ENCODE data around the gene HUNK.
"Not testable (repeated sequence)": the region's sequence is repeated elsewhere in the genome, so short reads cannot be mapped to it uniquely, and the experiment has no call there.

Gene HUNK

GRCh38 chr21:32003411-32003810, 130.6 kb downstream of the HUNK start:
- no peak for DNase-seq

- DNase-seq: no peak
Observed at GRCh38 chr21:32004291-32004690, 131.5 kb downstream of the HUNK start.

GRCh38 chr21:32007456-32007855, 134.6 kb downstream of the HUNK start:
- DNase-seq: peak; percentile 68

DNA sequence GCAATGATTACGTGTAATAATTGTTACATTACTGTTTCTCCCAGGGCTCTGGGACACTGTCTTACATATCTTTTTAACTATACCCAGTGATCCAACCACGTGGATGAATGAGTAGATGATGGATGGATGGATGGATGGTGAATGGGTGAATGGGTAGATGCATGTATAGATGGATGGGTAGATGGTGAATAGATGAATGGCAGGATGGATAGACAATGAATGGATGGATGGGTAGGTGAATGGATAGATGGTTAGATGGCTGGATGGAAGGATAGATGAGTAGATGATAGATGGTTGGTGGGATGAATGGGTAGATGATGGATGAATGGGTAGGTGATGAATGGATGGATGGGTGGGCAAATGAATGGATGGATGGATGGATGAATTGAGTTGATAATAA, 135.9 kb downstream of the HUNK start:
- DNase-seq: no peak

DNA sequence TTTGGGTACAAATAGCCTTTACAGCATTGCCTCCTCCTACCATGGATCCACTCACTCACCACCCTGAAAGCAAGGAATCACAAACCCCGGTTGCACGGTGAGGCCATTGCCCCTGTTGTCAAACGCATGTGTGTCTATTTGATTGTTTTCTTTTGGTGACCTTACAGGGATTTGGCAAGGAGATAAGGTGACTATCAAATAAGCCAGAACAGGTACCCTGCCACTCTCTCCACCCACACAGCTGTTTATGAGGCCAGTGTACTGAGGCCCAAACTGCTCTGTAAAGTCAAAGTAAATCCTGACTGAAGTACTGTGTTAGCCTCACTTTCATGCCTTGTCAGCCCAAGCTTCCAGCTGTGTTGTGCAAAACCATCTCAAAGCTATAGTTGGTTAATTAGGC, 136.4 kb downstream of the HUNK start:
- no peak for DNase-seq

- no peak for DNase-seq
Observed at GRCh38 chr21:32015461-32016139, 142.8 kb downstream of the HUNK start.

GRCh38 chr21:32018381-32018780, 145.6 kb downstream of the HUNK start:
- no peak for DNase-seq

- DNase-seq: no peak
Observed at GRCh38 chr21:32020564-32020963, 147.7 kb downstream of the HUNK start.

DNA sequence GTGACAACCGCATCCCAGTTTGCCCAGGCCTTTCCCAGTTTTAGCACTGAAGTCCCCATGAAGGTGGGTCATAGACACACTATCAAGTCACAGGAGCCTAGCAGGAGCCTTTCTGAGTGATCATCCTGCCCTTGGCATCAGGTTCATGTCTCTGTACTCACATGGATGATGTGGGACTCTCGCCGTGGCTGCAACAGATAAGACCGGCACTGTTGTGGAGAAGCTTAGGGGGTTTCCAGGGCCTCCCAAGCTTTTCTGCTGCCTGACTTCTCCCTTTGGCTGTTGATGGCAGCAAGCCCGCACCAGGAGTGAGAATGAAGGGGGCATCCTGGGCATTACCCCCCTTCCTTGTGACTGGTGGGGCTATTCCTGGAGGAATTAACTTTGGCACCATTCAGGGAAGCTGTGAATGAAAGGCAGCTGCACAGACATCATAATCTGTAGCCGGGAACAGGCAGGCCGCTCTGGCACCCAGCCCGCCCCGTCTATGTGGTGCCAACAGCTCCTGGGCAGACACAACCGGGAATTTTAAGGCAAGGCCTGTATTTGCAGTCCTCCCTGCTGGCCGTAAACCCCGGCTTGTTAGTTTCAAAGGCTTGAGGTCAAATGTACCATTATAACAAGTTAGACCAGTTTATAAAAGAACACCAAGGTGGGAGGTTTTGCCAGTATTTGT, 148.6 kb downstream of the HUNK start:
- no peak for DNase-seq

DNA sequence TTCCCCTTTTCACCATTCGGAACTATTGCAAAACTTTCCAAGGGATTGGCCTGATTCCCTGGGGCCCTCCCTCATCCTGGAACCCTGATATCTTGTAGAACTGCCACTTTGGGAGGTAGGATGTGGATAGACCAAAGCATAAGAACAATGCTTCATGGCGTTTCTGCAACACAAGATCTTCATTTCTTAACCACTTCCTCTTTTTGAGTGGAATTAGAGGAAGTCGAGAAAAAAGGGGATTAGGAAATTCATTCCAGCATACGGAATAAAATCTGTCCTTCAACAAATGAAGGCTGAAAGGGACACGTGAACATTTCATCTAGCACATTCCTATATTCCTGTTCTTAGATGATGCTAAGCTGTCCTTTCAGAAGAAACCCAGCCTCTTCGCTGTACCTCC, 149.3 kb downstream of the HUNK start:
- DNase-seq: no peak

DNA sequence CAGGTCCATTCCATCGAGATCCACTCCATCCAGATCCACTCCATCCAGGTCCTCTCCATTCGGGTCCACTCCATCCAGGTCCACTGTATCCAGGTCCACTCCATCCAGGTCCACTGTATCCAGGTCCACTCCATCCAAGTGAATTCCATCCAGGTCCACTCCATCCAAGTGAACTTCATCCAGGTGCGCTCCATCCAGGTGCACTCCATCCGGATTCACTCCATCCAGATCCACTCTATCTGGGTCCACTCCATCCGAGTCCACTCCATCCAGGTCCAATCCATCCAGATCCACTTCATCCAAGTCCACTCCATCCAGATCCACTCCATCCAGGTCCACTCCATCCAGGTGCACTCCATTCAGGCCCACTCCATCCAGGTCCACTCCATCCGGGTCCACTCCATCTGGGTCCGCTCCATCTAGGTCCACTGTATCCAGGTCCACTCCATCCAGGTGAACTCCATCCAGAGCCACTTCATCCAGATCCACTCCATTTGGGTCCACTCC, 157.4 kb downstream of the HUNK start:
- no peak for DNase-seq

- no peak for DNase-seq
Observed at GRCh38 chr21:32034850-32035249, 162.0 kb downstream of the HUNK start.

GRCh38 chr21:32035617-32036016, 162.8 kb downstream of the HUNK start:
- no peak for DNase-seq

- no peak for DNase-seq
Observed at GRCh38 chr21:32036756-32037155, 163.9 kb downstream of the HUNK start.

DNA sequence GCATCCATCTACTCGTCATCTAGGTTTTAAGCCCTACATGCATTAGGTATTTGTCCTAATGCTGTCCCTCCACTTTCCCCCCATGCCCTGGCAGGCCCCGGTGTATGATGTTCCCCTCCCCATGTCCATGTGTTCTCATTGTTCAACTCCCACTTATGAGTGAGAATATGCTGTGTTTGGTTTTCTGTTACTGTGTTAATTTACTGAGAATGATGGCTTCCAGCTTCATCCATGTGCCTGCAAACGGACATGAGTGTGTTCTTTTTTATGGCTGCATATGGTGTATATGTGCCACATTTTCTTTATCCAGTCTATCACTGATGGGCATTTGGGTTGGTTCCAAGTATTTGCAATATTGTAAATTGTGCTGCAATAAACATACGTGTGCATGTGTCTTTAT, 165.9 kb downstream of the HUNK start:
- DNase-seq: not testable (repeated sequence)

GRCh38 chr21:32043458-32043857, 170.6 kb downstream of the HUNK start:
- DNase-seq: peak; percentile 1

DNA sequence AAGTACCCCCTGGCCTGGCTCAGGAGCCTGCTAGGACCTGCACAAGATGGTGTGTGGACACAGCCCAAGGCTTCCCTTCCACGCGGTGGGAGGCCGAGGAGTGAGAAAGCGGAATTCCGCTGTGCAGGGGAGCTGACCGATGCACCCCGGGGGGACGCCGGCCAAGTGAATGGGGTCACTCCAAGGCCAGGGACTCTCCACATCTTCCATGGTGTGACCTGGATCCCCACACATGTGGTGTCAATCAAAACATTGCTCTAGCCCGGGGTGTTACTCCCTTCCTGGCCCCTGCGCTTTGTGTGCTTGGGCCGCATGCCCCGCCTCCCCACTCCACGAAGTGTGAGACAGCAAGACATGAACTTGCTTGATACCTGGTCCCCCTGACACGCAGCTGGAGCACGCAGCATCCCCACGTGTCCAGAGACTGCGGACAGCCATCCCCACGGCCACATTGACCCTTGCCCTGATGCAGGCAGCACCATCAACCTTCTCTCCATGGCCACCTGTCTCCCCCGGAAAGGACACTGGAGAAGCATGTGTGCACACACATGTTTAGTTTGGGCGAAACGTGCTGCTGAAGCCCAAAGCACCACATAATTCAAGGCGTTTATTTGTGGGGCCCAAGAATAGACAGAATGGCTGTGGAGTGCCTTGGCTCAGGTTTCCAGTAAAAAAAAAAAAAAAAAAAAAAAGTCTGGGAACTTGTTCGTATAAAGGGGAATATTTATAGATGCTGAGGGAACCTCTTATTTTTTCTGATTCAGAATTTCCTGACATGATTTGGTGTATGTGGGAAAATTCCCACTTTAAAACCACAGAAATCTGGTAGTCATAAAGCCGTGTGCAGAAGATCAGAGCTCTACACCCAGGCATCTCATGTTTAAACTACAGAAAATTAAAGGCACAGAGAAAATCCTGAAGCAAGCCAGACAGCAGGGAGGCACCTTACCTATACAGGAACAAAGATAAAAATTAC, 171.7 kb downstream of the HUNK start:
- DNase-seq: peak; percentile 25

GRCh38 chr21:32046191-32046590, 173.4 kb downstream of the HUNK start:
- no peak for DNase-seq

- no peak for DNase-seq
Observed at GRCh38 chr21:32048353-32048752, 175.5 kb downstream of the HUNK start.

All from islet precursor cell (in vitro differentiated cells).